K562 (cell line): ENCODE measurements around the gene IDUA. TPM values are rescaled to one million over a fixed set of nuclear protein-coding genes. Genes with fewer than 3 reads are reported as not detected.

ENCODE experiments used
- CBX2 ChIP-seq: fragments of 200-600 bp; sonication (generic); IDR thresholded peaks from one replicate; pipeline ENCODE4 v1.6.1; 2012; ENCODE audit warnings: mild to moderate bottlenecking, low read length, inconsistent platforms; ENCODE audit not compliant: insufficient read depth, poor library complexity, severe bottlenecking
- CBX3 ChIP-seq, 2 experiments: IDR thresholded peaks; 1 replicate in 1 of 2; 2 replicates in 1 of 2; pipeline ENCODE4 v1.6.1; 2012; ENCODE audit warnings: inconsistent platforms in 2 of 2, low read length in 2 of 2, borderline replicate concordance in 1 of 2, control low read depth in 1 of 2
- DMBX1 ChIP-seq: fragments of 250-450 bp; sonication (Bioruptor Pico); IDR thresholded peaks from 2 replicates; pipeline ENCODE4 v1.8.0; 2022; ENCODE audit warnings: inconsistent platforms, mild to moderate bottlenecking, moderate library complexity, borderline replicate concordance
- EP400 ChIP-seq: fragments of 450-650 bp; IDR thresholded peaks from 2 replicates; pipeline ENCODE4 v1.6.1; 2017; ENCODE audit warnings: antibody characterized with exemption, mild to moderate bottlenecking, moderate library complexity
- HNRNPUL1 ChIP-seq: fragments of 200-400 bp; formaldehyde crosslinking; IDR thresholded peaks from 2 replicates; pipeline ENCODE4 v1.6.1; 2017; ENCODE audit warnings: low read length
- MIER1 ChIP-seq: fragments of 450-650 bp; IDR thresholded peaks from 2 replicates; pipeline ENCODE4 v1.6.1; 2016; ENCODE audit warnings: antibody characterized with exemption, mild to moderate bottlenecking, low read depth
- MNT ChIP-seq, 2 experiments: fragments of 450-650 bp; conservative IDR thresholded peaks; 2 replicates each; pipeline ENCODE4 v1.6.1; 2017; ENCODE audit warnings: mild to moderate bottlenecking in 2 of 2, moderate library complexity in 2 of 2
- RERE ChIP-seq: sonication (generic); formaldehyde crosslinking; IDR thresholded peaks from 2 replicates; pipeline ENCODE4 v1.8.0; 2023; ENCODE audit warnings: missing genetic modification reagents, mild to moderate bottlenecking, borderline replicate concordance
- ZNF311 ChIP-seq: fragments of 250-450 bp; sonication (Bioruptor Pico); IDR thresholded peaks from 2 replicates; pipeline ENCODE4 v1.4.0; 2020; ENCODE audit warnings: mild to moderate bottlenecking, moderate library complexity
- polyA plus RNA-seq, 8 experiments: library from polyadenylated mRNA; depleted of rRNA in 4 of 8; stranded (reverse) in 5 of 8; unstranded in 3 of 8; fragments of >200 nt; fragmentation: Nextera tagmentation in 2 of 8; fragmentation: Illumina TruSeq in 1 of 8; extraction: Ambion mirVana in 2 of 8; extraction: Trizol in 1 of 8; gene quantifications; 2 replicates each; pipeline versions ENCODE4 v1.2.1 to v1.2.3, GENCODE V29; 2011 to 2014; ENCODE audit warnings: inconsistent platforms in 1 of 8, missing spikeins in 1 of 8
- total RNA-seq, 7 experiments: library from RNA; depleted of rRNA in 6 of 7; stranded (reverse); fragments of >200 nt in 6 of 7; fragmentation: Illumina TruSeq in 2 of 7; extraction: Trizol in 2 of 7; gene quantifications; 2 replicates each; pipeline versions ENCODE4 v1.2.1 to v1.2.3, GENCODE V29; 2011 to 2021; ENCODE audit warnings: low replicate concordance in 1 of 7
- TF ChIP-seq, protein P1 (sequence below): fragments of 200-800 bp; sonication (Bioruptor generic); IDR thresholded peaks from 2 replicates; pipeline ENCODE4 v1.6.1; 2016; ENCODE audit warnings: missing genetic modification characterization, missing compliant biosample characterization
- TF ChIP-seq, protein P2 (sequence below): fragments of 150-350 bp; conservative IDR thresholded peaks from 2 replicates; pipeline ENCODE4 v1.6.1; 2014; ENCODE audit warnings: low read length

The IDUA gene
- total and polyA plus RNA-seq, 9 of the 15 experiments (the other 6 are each of a cell fraction or from before 2014, with no cell fraction given): 0.04 to 16.1 (median 1.2) TPM

DNA sequence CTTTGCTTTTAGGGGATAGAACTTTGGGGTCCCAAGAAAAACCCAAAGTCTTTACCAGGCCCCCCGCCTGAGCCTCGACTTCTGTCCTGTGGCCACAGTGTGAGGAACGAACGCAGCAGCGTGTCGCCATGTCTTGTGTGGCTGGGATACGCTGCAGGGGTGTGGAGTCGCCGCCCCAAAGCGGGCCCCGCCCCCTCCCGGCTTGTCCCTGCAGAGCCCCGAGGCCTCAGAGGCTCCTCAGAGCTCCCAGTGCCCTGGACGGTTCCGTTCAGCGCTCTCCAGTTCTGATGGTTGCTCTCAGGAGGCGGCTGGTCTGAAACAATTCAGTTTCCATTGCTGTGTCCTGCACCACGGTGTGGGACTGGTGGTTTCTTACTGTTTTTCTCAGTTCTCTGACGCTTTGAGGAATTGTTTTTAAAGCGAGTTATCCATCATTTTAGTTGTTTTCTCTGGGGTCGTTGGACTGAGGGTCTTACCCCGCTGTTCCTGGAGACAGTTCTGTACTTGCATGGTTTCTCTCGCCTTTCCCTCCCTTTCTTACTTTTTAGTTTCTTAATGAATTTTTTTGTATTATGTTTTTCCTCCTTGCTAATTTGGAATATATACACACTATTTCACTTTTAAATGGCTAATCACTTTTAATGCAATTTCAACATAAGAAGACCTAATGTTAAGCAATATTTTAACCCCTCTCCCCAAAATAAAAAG is 1.6 kb upstream of the IDUA start (continued):
- TF ChIP-seq HNRNPUL1 (no peak), MIER1 (no peak), RERE (no peak), MNT (conservative IDR thresholded peaks at IDR 0.05) (peak; percentile 29 to 42; a peak in 1 of 4 replicates), ZNF311 (CRISPR knock-in tag) (no peak), CBX2 (no peak), DMBX1 (CRISPR knock-in tag) (no peak), EP400 (no peak), CBX3 (IDR thresholded peaks at IDR 0.05; ENCODE audit: borderline replicate concordance in 1 of 2, low read length in 2 of 2) (peak in 1 of 2 experiments; percentile 89; a peak in 2 of 3 replicates)
- TF ChIP-seq, protein P1, sequence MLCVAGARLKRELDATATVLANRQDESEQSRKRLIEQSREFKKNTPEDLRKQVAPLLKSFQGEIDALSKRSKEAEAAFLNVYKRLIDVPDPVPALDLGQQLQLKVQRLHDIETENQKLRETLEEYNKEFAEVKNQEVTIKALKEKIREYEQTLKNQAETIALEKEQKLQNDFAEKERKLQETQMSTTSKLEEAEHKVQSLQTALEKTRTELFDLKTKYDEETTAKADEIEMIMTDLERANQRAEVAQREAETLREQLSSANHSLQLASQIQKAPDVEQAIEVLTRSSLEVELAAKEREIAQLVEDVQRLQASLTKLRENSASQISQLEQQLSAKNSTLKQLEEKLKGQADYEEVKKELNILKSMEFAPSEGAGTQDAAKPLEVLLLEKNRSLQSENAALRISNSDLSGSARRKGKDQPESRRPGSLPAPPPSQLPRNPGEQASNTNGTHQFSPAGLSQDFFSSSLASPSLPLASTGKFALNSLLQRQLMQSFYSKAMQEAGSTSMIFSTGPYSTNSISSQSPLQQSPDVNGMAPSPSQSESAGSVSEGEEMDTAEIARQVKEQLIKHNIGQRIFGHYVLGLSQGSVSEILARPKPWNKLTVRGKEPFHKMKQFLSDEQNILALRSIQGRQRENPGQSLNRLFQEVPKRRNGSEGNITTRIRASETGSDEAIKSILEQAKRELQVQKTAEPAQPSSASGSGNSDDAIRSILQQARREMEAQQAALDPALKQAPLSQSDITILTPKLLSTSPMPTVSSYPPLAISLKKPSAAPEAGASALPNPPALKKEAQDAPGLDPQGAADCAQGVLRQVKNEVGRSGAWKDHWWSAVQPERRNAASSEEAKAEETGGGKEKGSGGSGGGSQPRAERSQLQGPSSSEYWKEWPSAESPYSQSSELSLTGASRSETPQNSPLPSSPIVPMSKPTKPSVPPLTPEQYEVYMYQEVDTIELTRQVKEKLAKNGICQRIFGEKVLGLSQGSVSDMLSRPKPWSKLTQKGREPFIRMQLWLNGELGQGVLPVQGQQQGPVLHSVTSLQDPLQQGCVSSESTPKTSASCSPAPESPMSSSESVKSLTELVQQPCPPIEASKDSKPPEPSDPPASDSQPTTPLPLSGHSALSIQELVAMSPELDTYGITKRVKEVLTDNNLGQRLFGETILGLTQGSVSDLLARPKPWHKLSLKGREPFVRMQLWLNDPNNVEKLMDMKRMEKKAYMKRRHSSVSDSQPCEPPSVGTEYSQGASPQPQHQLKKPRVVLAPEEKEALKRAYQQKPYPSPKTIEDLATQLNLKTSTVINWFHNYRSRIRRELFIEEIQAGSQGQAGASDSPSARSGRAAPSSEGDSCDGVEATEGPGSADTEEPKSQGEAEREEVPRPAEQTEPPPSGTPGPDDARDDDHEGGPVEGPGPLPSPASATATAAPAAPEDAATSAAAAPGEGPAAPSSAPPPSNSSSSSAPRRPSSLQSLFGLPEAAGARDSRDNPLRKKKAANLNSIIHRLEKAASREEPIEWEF: no peak
- TF ChIP-seq, protein P2, sequence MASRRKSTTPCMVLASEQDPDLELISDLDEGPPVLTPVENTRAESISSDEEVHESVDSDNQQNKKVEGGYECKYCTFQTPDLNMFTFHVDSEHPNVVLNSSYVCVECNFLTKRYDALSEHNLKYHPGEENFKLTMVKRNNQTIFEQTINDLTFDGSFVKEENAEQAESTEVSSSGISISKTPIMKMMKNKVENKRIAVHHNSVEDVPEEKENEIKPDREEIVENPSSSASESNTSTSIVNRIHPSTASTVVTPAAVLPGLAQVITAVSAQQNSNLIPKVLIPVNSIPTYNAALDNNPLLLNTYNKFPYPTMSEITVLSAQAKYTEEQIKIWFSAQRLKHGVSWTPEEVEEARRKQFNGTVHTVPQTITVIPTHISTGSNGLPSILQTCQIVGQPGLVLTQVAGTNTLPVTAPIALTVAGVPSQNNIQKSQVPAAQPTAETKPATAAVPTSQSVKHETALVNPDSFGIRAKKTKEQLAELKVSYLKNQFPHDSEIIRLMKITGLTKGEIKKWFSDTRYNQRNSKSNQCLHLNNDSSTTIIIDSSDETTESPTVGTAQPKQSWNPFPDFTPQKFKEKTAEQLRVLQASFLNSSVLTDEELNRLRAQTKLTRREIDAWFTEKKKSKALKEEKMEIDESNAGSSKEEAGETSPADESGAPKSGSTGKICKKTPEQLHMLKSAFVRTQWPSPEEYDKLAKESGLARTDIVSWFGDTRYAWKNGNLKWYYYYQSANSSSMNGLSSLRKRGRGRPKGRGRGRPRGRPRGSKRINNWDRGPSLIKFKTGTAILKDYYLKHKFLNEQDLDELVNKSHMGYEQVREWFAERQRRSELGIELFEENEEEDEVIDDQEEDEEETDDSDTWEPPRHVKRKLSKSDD: no peak
